Measurements from ENCODE around the gene MBP.
"Not testable (repeated sequence)": the region's sequence is repeated elsewhere in the genome, so short reads cannot be mapped to it uniquely, and the experiment has no call there.

DNA sequence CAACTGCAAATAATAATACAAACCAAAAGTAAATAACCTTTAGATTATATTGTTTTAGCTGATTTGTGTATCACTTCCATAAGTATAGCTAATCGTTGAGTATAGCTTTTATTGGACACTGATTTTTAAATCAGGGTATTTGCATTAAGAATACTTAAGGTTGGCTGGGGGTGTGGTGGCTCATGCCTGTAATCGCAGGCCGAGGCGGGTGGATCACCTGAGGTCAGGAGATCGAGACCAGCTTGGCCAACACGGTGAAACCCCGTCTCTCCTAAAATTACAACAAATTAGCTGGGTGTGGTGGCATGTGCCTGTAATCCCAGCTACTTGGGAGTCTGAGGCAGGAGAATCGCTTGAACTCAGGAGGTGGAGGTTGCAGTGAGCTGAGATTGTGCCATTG, 188.2 kb downstream of the MBP start:
- TF ChIP-seq, protein P1, sequence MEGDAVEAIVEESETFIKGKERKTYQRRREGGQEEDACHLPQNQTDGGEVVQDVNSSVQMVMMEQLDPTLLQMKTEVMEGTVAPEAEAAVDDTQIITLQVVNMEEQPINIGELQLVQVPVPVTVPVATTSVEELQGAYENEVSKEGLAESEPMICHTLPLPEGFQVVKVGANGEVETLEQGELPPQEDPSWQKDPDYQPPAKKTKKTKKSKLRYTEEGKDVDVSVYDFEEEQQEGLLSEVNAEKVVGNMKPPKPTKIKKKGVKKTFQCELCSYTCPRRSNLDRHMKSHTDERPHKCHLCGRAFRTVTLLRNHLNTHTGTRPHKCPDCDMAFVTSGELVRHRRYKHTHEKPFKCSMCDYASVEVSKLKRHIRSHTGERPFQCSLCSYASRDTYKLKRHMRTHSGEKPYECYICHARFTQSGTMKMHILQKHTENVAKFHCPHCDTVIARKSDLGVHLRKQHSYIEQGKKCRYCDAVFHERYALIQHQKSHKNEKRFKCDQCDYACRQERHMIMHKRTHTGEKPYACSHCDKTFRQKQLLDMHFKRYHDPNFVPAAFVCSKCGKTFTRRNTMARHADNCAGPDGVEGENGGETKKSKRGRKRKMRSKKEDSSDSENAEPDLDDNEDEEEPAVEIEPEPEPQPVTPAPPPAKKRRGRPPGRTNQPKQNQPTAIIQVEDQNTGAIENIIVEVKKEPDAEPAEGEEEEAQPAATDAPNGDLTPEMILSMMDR (conservative IDR thresholded peaks at IDR 0.05; ENCODE audit: low read depth, low read length), result not testable (repeated sequence)
- not testable (repeated sequence) for TF ChIP-seq EZH2 (IDR thresholded peaks at IDR 0.05; ENCODE audit: borderline replicate concordance, low read depth, low read length, poor library complexity, severe bottlenecking)
